Lower leg skin (tissue), 3 donors: ENCODE measurements around the gene CIZ1.

ENCODE experiments used
- POLR2A ChIP-seq, 2 donors: fragments of 450-650 bp; IDR thresholded peaks; one replicate each; pipeline ENCODE4 v1.6.1; 2016 to 2017; ENCODE audit warnings: antibody characterized with exemption in 2 of 2, mild to moderate bottlenecking in 1 of 2, moderate library complexity in 1 of 2
- TF ChIP-seq, protein P1 (sequence below), 3 donors: fragments of 450-650 bp; IDR thresholded peaks; one replicate each; pipeline ENCODE4 v1.5.1; 2016; ENCODE audit warnings: antibody characterized with exemption in 3 of 3, mild to moderate bottlenecking in 3 of 3, moderate library complexity in 2 of 3

GRCh38 chr9:128193469-128194096 is 2.2 kb upstream of the CIZ1 start:
- TF ChIP-seq, protein P1, sequence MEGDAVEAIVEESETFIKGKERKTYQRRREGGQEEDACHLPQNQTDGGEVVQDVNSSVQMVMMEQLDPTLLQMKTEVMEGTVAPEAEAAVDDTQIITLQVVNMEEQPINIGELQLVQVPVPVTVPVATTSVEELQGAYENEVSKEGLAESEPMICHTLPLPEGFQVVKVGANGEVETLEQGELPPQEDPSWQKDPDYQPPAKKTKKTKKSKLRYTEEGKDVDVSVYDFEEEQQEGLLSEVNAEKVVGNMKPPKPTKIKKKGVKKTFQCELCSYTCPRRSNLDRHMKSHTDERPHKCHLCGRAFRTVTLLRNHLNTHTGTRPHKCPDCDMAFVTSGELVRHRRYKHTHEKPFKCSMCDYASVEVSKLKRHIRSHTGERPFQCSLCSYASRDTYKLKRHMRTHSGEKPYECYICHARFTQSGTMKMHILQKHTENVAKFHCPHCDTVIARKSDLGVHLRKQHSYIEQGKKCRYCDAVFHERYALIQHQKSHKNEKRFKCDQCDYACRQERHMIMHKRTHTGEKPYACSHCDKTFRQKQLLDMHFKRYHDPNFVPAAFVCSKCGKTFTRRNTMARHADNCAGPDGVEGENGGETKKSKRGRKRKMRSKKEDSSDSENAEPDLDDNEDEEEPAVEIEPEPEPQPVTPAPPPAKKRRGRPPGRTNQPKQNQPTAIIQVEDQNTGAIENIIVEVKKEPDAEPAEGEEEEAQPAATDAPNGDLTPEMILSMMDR (IDR thresholded peaks at IDR 0.05): no peak
- no peak for TF ChIP-seq POLR2A (IDR thresholded peaks at IDR 0.05)
